Right atrium auricular region (tissue), 2 donors: ENCODE data around the gene SETBP1. TPM values are rescaled to one million over a fixed set of nuclear protein-coding genes. Genes with fewer than 3 reads are reported as not detected.

ENCODE experiments used
- DNase-seq: peaks from one replicate; pipeline ENCODE4 v3.0.0-alpha.2; 2019; ENCODE audit warnings: low spot score
- H3K27ac ChIP-seq, 2 donors: fragments of 200-600 bp; sonication (generic); 1 replicate in 1 of 2; 2 replicates in 1 of 2; pipeline ENCODE4 v1.5.1; 2016 to 2019
- H3K27me3 ChIP-seq, 2 donors: fragments of 200-600 bp; sonication (generic); one replicate each; pipeline versions ENCODE4 v1.5.1 to v1.6.0; 2017 to 2019
- H3K36me3 ChIP-seq: fragments of 200-600 bp; sonication (generic); one replicate; pipeline ENCODE4 v1.5.1; 2016
- H3K4me1 ChIP-seq, 2 donors: fragments of 200-600 bp; sonication (generic); one replicate each; pipeline versions ENCODE4 v1.5.1 to v1.6.0; 2017 to 2019
- H3K4me3 ChIP-seq, 2 donors: fragments of 200-600 bp; sonication (generic); 1 replicate in 1 of 2; 2 replicates in 1 of 2; pipeline ENCODE4 v1.5.1; 2017 to 2019; ENCODE audit warnings: mild to moderate bottlenecking in 1 of 2, moderate library complexity in 1 of 2
- H3K9me3 ChIP-seq, 2 donors: fragments of 200-600 bp; sonication (generic); one replicate each; pipeline ENCODE4 v1.5.1; 2019
- CTCF ChIP-seq, 2 donors: fragments of 200-600 bp; sonication (generic); IDR thresholded peaks; one replicate each; pipeline ENCODE4 v1.5.1; 2019; ENCODE audit warnings: antibody characterized with exemption in 2 of 2
- total RNA-seq, 2 donors: library from RNA; depleted of rRNA; stranded (reverse); fragments of >200 nt; gene quantifications; one replicate each; pipeline ENCODE4 v1.1.0, GENCODE V29; 2016

SETBP1 gene
- total RNA-seq, 2 donors from 2014 or later: 7.8 to 13.4 TPM

- no peaks in the 10 kb centered on the region for H3K4me1 ChIP-seq
- no peak for DNase-seq
- no peak overlapping the region for H3K27ac ChIP-seq
- H3K36me3 ChIP-seq: no peaks in the 10 kb centered on the region
- no peak overlapping the region for H3K4me3 ChIP-seq
- no peaks in the 10 kb centered on the region for H3K27me3 ChIP-seq
- no peak for TF ChIP-seq CTCF (IDR thresholded peaks at IDR 0.05)
- no peaks in the 10 kb centered on the region for H3K9me3 ChIP-seq
Measured at GRCh38 chr18:45054636-45055035, 373.9 kb downstream of the SETBP1 start.

- H3K4me3 ChIP-seq: no peak overlapping the region
- DNase-seq: no peak
- H3K4me1 ChIP-seq: no peaks in the 10 kb centered on the region
- H3K9me3 ChIP-seq: no peaks in the 10 kb centered on the region
- no peak overlapping the region for H3K27ac ChIP-seq
- H3K27me3 ChIP-seq: no peaks in the 10 kb centered on the region
- no peak for TF ChIP-seq CTCF (IDR thresholded peaks at IDR 0.05)
- no peaks in the 10 kb centered on the region for H3K36me3 ChIP-seq
Measured at GRCh38 chr18:45055811-45056210, 375.1 kb downstream of the SETBP1 start.

- Histone ChIP-seq H3K4me1 (no peaks in the 10 kb centered on the region), H3K27ac (no peak overlapping the region), H3K9me3 (no peaks in the 10 kb centered on the region), H3K27me3 (no peaks in the 10 kb centered on the region), H3K4me3 (no peak overlapping the region), H3K36me3 (no peaks in the 10 kb centered on the region)
- DNase-seq: no peak
- TF ChIP-seq CTCF (IDR thresholded peaks at IDR 0.05): no peak
Measured at GRCh38 chr18:45056926-45057325, 376.2 kb downstream of the SETBP1 start.

- Histone ChIP-seq H3K36me3 (no peaks in the 10 kb centered on the region), H3K9me3 (no peaks in the 10 kb centered on the region), H3K27ac (no peak overlapping the region), H3K27me3 (no peaks in the 10 kb centered on the region), H3K4me3 (no peak overlapping the region), H3K4me1 (no peaks in the 10 kb centered on the region)
- no peak for DNase-seq
- no peak for TF ChIP-seq CTCF (IDR thresholded peaks at IDR 0.05)
Measured at GRCh38 chr18:45057955-45058600, 377.4 kb downstream of the SETBP1 start.

GRCh38 chr18:45059695-45060094 is 379.0 kb downstream of the SETBP1 start:
- Histone ChIP-seq H3K9me3 (no peaks in the 10 kb centered on the region), H3K4me3 (no peak overlapping the region), H3K36me3 (peaks cover 4% of the 10 kb centered on the region), H3K27ac (no peak overlapping the region), H3K4me1 (no peaks in the 10 kb centered on the region), H3K27me3 (no peaks in the 10 kb centered on the region)
- no peak for DNase-seq
- no peak for TF ChIP-seq CTCF (IDR thresholded peaks at IDR 0.05)

GRCh38 chr18:45060102-45060501 is 379.4 kb downstream of the SETBP1 start:
- TF ChIP-seq CTCF (IDR thresholded peaks at IDR 0.05): no peak
- DNase-seq: no peak

More at GRCh38 chr18:45060102-45060501, 379.4 kb downstream of the SETBP1 start:
- H3K4me3 ChIP-seq: no peak overlapping the region
- no peaks in the 10 kb centered on the region for H3K27me3 ChIP-seq
- no peaks in the 10 kb centered on the region for H3K4me1 ChIP-seq
- H3K36me3 ChIP-seq: peaks cover 4% of the 10 kb centered on the region
- H3K9me3 ChIP-seq: no peaks in the 10 kb centered on the region
- H3K27ac ChIP-seq: no peak overlapping the region
